SU-DHL-6 (cell line): ENCODE measurements around the gene CALN1.

ENCODE experiments used
- H2AFZ ChIP-seq: fragments of 200-600 bp; sonication (generic); 2 replicates; pipeline ENCODE4 v1.6.1; 2014; ENCODE audit warnings: low read depth, mild to moderate bottlenecking, moderate library complexity, mixed read lengths, antibody characterized with exemption, low read length; ENCODE audit not compliant: severe bottlenecking
- H3F3A ChIP-seq: fragments of 200-600 bp; shearing (Covaris generic); 2 replicates; pipeline ENCODE4 v1.6.0; 2016; ENCODE audit warnings: antibody characterized with exemption, mild to moderate bottlenecking; ENCODE audit not compliant: insufficient read depth
- H3K27ac ChIP-seq: fragments of 200-600 bp; sonication (generic); 2 replicates; pipeline ENCODE4 v1.5.1; 2016; ENCODE audit warnings: low read depth, mild to moderate bottlenecking, low read length, moderate library complexity, mixed read lengths
- H3K27me3 ChIP-seq: fragments of 200-600 bp; sonication (generic), shearing (Covaris generic); 2 replicates; pipeline ENCODE4 v1.6.0; 2014; ENCODE audit warnings: mild to moderate bottlenecking, low read length
- H3K36me3 ChIP-seq: fragments of 200-600 bp; sonication (generic); 2 replicates; pipeline ENCODE4 v1.6.1; 2014; ENCODE audit warnings: mild to moderate bottlenecking, low read length, mixed read lengths
- H3K4me2 ChIP-seq: fragments of 300-600, 200-600 bp; shearing (Covaris generic), sonication (generic); 2 replicates; pipeline ENCODE4 v1.6.0; 2014; ENCODE audit warnings: low read length, low read depth, mild to moderate bottlenecking; ENCODE audit not compliant: poor library complexity, severe bottlenecking
- H3K4me3 ChIP-seq: fragments of 200-600 bp; sonication (generic); 2 replicates; pipeline ENCODE4 v1.5.1; 2014; ENCODE audit warnings: antibody characterized with exemption, low read length, mild to moderate bottlenecking, mixed read lengths; ENCODE audit not compliant: insufficient read depth, poor library complexity, severe bottlenecking
- H3K79me2 ChIP-seq: fragments of 200-600 bp; sonication (generic); 2 replicates; pipeline ENCODE4 v1.6.1; 2014; ENCODE audit warnings: mild to moderate bottlenecking, low read length, moderate library complexity; ENCODE audit not compliant: insufficient read depth
- H3K9ac ChIP-seq: fragments of 200-600 bp; sonication (generic); 2 replicates; pipeline ENCODE4 v1.7.0; 2014; ENCODE audit warnings: mild to moderate bottlenecking, low read length
- H3K9me2 ChIP-seq: fragments of 200-600 bp; sonication (generic); replicated peaks from 2 replicates; pipeline ENCODE4 v1.6.1; 2014; ENCODE audit warnings: low read length; ENCODE audit not compliant: insufficient read depth
- H3K9me3 ChIP-seq: fragments of 200-600 bp; sonication (generic); 2 replicates; pipeline ENCODE4 v1.6.1; 2014; ENCODE audit warnings: low read length, mixed read lengths; ENCODE audit not compliant: insufficient read depth
- H4K20me1 ChIP-seq: fragments of 200-600 bp; sonication (generic); 2 replicates; pipeline ENCODE4 v1.6.1; 2014; ENCODE audit warnings: low read depth, mild to moderate bottlenecking, antibody characterized with exemption, low read length, moderate library complexity, mixed read lengths
- CTCF ChIP-seq: fragments of 200-600 bp; sonication (generic); IDR thresholded peaks from one replicate; pipeline ENCODE4 v1.5.1; 2017; ENCODE audit warnings: antibody characterized with exemption, mild to moderate bottlenecking, low read length, moderate library complexity; ENCODE audit not compliant: insufficient read depth, poor library complexity, severe bottlenecking
- EZH2phosphoT487 ChIP-seq: fragments of 200-600 bp; sonication (generic), shearing (Covaris generic); conservative IDR thresholded peaks from 2 replicates; pipeline ENCODE4 v1.6.1; 2018; ENCODE audit warnings: mild to moderate bottlenecking, antibody characterized with exemption, low read length, moderate library complexity, mixed read lengths

Gene CALN1

GRCh38 chr7:72405418-72405817, 6.7 kb downstream of the CALN1 start:
- no peaks in the 10 kb centered on the region for H3K79me2 ChIP-seq
- no peaks in the 10 kb centered on the region for H3K9me2 ChIP-seq
- H3K4me3 ChIP-seq = no peak overlapping the region
- H3K9me3 ChIP-seq = no peaks in the 10 kb centered on the region
- H4K20me1 ChIP-seq = no peaks in the 10 kb centered on the region
- H2AFZ ChIP-seq = no peak overlapping the region
- no peaks in the 10 kb centered on the region for H3K36me3 ChIP-seq
- TF ChIP-seq CTCF (no peak), EZH2phosphoT487 (no peak)
- no peak overlapping the region for H3K27ac ChIP-seq
- H3K4me2 ChIP-seq = no peak overlapping the region
- H3K27me3 ChIP-seq = no peaks in the 10 kb centered on the region
- H3K9ac ChIP-seq = no peak overlapping the region
- H3F3A ChIP-seq = no peaks in the 10 kb centered on the region

GRCh38 chr7:72404743-72405142, 7.4 kb downstream of the CALN1 start:
- Histone ChIP-seq H3F3A (no peaks in the 10 kb centered on the region), H3K9me2 (no peaks in the 10 kb centered on the region), H3K9ac (no peak overlapping the region), H4K20me1 (no peaks in the 10 kb centered on the region), H3K27me3 (no peaks in the 10 kb centered on the region), H3K4me3 (no peak overlapping the region), H3K4me2 (no peak overlapping the region), H3K27ac (no peak overlapping the region), H3K79me2 (no peaks in the 10 kb centered on the region), H3K36me3 (no peaks in the 10 kb centered on the region), H3K9me3 (no peaks in the 10 kb centered on the region), H2AFZ (no peak overlapping the region)
- TF ChIP-seq EZH2phosphoT487 = no peak
- TF ChIP-seq CTCF = no peak

- H3K9ac ChIP-seq = no peak overlapping the region
- H3K4me3 ChIP-seq = no peak overlapping the region
- no peaks in the 10 kb centered on the region for H3K79me2 ChIP-seq
- no peak for TF ChIP-seq CTCF
- no peak for TF ChIP-seq EZH2phosphoT487
- H4K20me1 ChIP-seq = no peaks in the 10 kb centered on the region
- no peaks in the 10 kb centered on the region for H3K9me3 ChIP-seq
- H3K9me2 ChIP-seq = no peaks in the 10 kb centered on the region
- no peaks in the 10 kb centered on the region for H3K27me3 ChIP-seq
- no peak overlapping the region for H3K27ac ChIP-seq
- H3K36me3 ChIP-seq = no peaks in the 10 kb centered on the region
- H3F3A ChIP-seq = no peaks in the 10 kb centered on the region
- H2AFZ ChIP-seq = no peak overlapping the region
- no peak overlapping the region for H3K4me2 ChIP-seq
These were observed 8.6 kb downstream of the CALN1 start for GRCh38 chr7:72403458-72404076.
